Measurements from ENCODE around the gene CACNA1D.
A peak's percentile ranks its signal among the peaks of the same experiment; 100 is the strongest.
"Not testable (repeated sequence)": the region's sequence is repeated elsewhere in the genome, so short reads cannot be mapped to it uniquely, and the experiment has no call there.

The CACNA1D gene

DNA sequence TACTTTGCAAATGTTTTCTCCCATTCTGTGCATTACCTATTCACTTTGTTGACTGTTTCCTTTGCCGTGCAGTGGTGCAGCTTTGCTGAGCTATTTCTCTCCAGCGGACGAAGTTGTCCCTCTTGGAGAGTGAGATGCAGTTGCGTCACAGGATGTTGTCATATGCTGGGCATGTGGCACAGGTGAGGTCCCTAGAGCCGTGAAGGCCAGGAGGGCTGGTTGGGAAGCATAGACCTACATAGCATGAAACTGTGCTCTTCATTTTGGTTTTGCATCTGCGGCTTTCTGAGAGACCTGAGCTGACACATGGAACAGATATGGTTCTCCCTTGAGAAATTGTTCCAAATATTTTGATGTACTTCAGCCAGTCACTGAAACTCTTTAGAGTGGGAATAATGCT, 108.5 kb downstream of the CACNA1D start:
- no peak for DNase-seq
- intact Hi-C loops (cut with DNase I) = no loop called here

GRCh38 chr3:53604232-53604631, 109.8 kb downstream of the CACNA1D start:
- intact Hi-C loops (cut with DNase I) = no loop called here
- DNase-seq = no peak

- intact Hi-C loops (cut with DNase I) = no loop called here
- DNase-seq = no peak
Measured at GRCh38 chr3:53606793-53607192, 112.4 kb downstream of the CACNA1D start.

DNA sequence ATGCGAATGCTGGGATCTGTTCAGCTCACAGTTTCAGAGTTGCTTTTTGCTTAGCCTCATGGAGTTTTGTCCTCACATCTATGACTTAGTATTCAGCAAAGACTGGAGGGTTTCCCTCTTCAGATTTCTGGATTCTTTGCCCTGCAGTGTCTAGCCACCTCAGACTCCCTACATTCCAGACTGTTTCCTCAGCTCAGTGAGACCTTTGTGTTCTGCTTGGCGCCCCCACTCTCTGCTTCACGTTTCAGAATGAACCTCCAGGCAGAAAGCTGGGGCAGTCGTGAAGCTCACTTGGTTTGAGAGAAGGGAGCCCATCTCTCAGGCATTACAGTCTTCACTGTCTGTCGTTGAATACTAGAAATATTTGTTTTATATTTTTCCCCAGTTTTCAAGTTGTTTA, 118.1 kb downstream of the CACNA1D start:
- intact Hi-C loops (cut with DNase I) = no loop called here
- DNase-seq = no peak

GRCh38 chr3:53613125-53613524, 118.7 kb downstream of the CACNA1D start:
- DNase-seq = no peak
- intact Hi-C loops (cut with DNase I) = no loop called here

GRCh38 chr3:53614307-53614706, 119.9 kb downstream of the CACNA1D start:
- intact Hi-C loops (cut with DNase I) = no loop called here
- DNase-seq = peak in 4 of 10 donors; percentile 28 to 86 (median 52)

GRCh38 chr3:53616321-53616720, 121.9 kb downstream of the CACNA1D start:
- DNase-seq = peak in 2 of 10 donors; percentile 21 to 68
- intact Hi-C loops (cut with DNase I) = no loop called here

DNA sequence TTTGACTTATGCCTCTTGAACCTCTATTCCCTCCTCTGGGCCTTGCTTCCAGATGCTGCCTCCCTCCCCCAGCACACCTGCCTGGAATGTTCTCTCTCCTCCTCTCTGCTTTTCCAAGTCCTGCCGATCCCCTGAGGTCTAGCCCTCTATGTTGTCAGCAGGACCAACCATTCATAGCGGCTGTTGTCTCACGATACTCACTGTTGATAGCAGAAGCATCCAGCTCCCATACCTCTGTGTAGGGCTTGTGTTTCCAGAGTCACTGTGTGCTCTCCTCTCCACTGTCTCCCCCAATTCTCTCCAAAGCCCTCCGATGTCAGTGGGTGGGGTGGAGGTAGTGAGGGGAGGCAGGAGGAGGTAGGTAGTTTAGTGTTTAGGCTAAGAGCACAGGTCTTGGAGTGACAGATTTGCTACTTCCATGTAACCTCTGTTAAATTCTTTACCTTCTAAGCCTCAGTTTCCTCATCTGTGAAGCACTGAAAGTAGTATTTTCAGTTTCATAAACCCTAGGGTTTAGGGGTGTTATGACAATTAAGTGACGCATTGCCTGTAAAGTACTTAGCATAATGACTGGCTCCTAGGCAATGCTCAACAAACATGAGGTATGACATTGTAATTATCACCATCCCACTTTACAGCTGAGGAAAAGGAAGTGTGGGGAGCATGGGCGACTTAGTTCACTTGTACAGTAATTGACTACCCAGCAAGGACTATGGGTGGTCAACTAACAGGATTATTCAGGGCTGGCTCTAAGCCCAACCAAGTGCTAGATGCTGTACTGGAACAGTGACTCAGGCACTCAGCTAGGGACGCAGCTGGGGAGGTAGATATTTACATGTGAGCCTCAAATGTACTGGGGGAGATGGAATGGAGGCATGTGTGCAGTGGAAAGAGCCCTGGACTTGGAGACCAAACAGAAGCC, 122.8 kb downstream of the CACNA1D start:
- intact Hi-C loops (cut with DNase I) = no loop called here
- DNase-seq = peak in 1 of 10 donors; percentile 5

GRCh38 chr3:53617893-53618523, 123.6 kb downstream of the CACNA1D start:
- peak in 2 of 10 donors; percentile 35 to 68 for DNase-seq
- intact Hi-C loops (cut with DNase I) = no loop called here

- intact Hi-C loops (cut with DNase I) = no loop called here
- peak in 1 of 10 donors; percentile 15 for DNase-seq
Measured at GRCh38 chr3:53618524-53618906, 124.1 kb downstream of the CACNA1D start.

GRCh38 chr3:53618936-53619335, 124.5 kb downstream of the CACNA1D start:
- peak in 1 of 10 donors; percentile 38 for DNase-seq
- intact Hi-C loops (cut with DNase I) = no loop called here

GRCh38 chr3:53624061-53624857, 129.8 kb downstream of the CACNA1D start:
- DNase-seq = no peak
- intact Hi-C loops (cut with DNase I) = no loop called here

- intact Hi-C loops (cut with DNase I) = no loop called here
- DNase-seq = no peak
Measured at GRCh38 chr3:53626876-53627275, 132.5 kb downstream of the CACNA1D start.

GRCh38 chr3:53628536-53629401, 134.4 kb downstream of the CACNA1D start:
- intact Hi-C loops (cut with DNase I) = no loop called here
- peak in 1 of 10 donors; percentile 46 for DNase-seq

- peak in 1 of 10 donors; percentile 28 for DNase-seq
- intact Hi-C loops (cut with DNase I) = no loop called here
Measured at GRCh38 chr3:53629402-53629723, 135.0 kb downstream of the CACNA1D start.

- no peak for DNase-seq
- intact Hi-C loops (cut with DNase I) = no loop called here
Measured at GRCh38 chr3:53630547-53630946, 136.1 kb downstream of the CACNA1D start.

- DNase-seq = no peak
- intact Hi-C loops (cut with DNase I) = no loop called here
Measured at GRCh38 chr3:53633197-53633787, 138.9 kb downstream of the CACNA1D start.

GRCh38 chr3:53635041-53635440, 140.6 kb downstream of the CACNA1D start:
- intact Hi-C loops (cut with DNase I) = no loop called here
- no peak for DNase-seq

DNA sequence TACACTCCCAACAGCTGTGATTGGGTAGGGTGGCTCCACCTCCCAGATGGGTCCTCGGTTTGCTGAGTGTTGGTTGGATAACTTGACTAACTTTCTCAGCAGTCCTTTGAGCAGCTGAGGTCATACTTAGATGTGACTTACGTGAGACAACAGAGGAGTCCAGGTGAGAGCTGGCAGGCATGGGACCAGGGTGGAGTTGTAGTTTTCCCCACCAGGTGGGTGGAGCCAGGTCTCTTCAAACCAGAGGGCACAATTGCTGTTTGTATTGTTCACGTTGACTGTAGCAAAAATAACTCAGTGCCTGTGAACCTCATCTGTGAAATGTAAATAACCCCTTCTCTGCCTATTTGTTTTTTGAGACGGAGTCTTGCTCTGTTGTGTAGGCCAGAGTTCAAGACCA, 144.4 kb downstream of the CACNA1D start:
- intact Hi-C loops (cut with DNase I); DNase-seq: not testable (repeated sequence)

GRCh38 chr3:53641397-53641796, 147.0 kb downstream of the CACNA1D start:
- no peak for DNase-seq
- intact Hi-C loops (cut with DNase I) = no loop called here

Measured in posterior cingulate gyrus (tissue), 11 donors.